Measurements from ENCODE around the gene ATF7IP. TPM values are rescaled to one million over a fixed set of nuclear protein-coding genes. Genes with fewer than 3 reads are reported as not detected.

ATF7IP gene
- polyA plus RNA-seq, 3 donors from 2014 or later, result 47.9 to 114 (median 84.9) TPM

DNA sequence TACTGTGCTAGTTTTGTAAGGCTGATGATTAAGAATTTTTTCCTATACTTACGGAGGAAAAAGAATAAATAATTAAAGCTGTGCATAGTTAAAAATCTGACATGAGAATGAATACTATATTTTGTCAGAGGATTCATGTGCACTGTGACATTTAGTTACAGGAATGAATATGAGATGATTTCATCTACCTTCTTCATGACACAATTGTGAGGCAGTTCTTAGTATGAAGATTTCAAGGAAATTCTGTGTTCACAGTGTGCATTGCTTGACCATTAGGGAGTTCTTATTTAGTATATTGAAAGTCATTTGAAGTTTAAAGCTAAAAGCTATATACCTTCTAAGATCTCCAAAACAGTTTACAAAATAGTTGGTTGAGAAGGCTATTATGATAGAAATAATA, 70.1 kb downstream of the ATF7IP start:
- H3K27ac Mint-ChIP-seq, result peak overlapping the region in 2 of 6 donors; percentile 12 to 15
- no peak overlapping the region for H3K4me3 Mint-ChIP-seq
- no peaks in the 10 kb centered on the region for H3K9me3 Mint-ChIP-seq
- H3K27me3 Mint-ChIP-seq (ENCODE audit: low read depth in 3 of 3), result no peaks in the 10 kb centered on the region
- DNase-seq, result no peak
- peaks cover 38 to 57% of the 10 kb centered on the region in 2 donors for H3K4me1 Mint-ChIP-seq
- peaks cover 13 to 26% (median 17%) of the 10 kb centered on the region in 3 donors for H3K36me3 Mint-ChIP-seq

DNA sequence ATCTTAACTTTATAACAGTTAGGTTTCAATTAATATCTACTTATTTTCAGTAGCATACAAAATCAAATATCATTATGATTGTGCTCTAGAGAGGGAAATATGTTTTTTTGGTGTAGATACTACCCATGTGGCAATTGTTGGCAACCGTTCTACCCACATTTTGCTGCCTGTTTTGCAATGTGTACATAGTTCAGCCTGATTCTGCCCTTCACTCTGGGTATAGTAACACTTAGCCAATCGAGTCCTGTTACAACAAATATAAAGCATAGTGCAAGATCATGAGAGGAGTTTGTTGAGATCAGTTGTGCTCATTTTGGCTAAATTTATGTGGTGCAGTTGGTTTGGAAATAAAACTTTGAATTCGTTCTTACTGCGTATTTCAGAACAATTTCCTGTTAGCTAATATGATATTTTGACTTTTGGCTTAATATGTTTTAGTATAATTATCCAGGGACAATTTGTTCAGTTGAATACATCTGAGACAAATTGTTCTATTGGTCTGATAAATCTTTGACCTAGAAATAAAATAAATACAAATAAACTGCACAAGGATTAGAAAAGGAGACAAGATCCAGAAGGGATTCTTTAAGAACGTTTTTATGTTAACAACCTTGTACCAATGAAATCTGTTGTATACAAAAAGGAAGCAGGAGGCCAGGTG, 76.9 kb downstream of the ATF7IP start:
- Mint-ChIP-seq H3K27me3 (ENCODE audit: low read depth in 3 of 3) (no peaks in the 10 kb centered on the region), H3K9me3 (no peaks in the 10 kb centered on the region), H3K36me3 (peaks cover 21 to 37% (median 23%) of the 10 kb centered on the region in 3 donors), H3K27ac (peak overlapping the region in 5 of 6 donors; percentile 11 to 77 (median 63)), H3K4me1 (peaks cover 12 to 36% of the 10 kb centered on the region in 2 donors), H3K4me3 (no peak overlapping the region)
- no peak for DNase-seq

- H3K4me1 Mint-ChIP-seq, result peaks cover 15 to 48% of the 10 kb centered on the region in 2 donors
- no peak for DNase-seq
- H3K9me3 Mint-ChIP-seq, result no peaks in the 10 kb centered on the region
- H3K36me3 Mint-ChIP-seq, result peaks cover 27 to 41% (median 32%) of the 10 kb centered on the region in 3 donors
- H3K27ac Mint-ChIP-seq, result peak overlapping the region in 5 of 6 donors; percentile 12 to 61 (median 46)
- H3K27me3 Mint-ChIP-seq (ENCODE audit: low read depth in 3 of 3), result no peaks in the 10 kb centered on the region
- H3K4me3 Mint-ChIP-seq, result no peak overlapping the region
These were observed 78.0 kb downstream of the ATF7IP start for GRCh38 chr12:14443531-14443930.

DNA sequence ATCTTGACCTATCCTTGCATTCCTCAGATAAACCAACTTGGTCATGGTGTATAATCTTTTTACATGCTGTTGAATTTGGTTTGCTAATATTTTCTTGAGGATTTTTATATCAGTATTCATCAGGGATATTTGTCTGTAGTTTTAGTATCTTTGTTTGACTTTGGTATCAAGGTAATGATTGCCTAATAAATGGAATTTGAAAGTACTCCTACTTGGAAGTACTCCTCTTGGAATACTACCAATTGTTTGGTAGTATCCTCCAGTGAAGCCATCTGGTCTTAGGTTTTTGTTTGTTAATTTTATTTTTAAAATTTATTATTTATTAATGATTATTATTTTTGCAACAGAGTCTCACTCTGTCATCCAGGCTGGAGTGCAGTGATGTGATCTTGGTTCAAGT, 85.0 kb downstream of the ATF7IP start:
- Mint-ChIP-seq H3K9me3 (no peaks in the 10 kb centered on the region), H3K4me3 (no peak overlapping the region), H3K27ac (peak overlapping the region in 3 of 6 donors; percentile 2 to 45 (median 23)), H3K4me1 (peaks cover 54 to 78% of the 10 kb centered on the region in 2 donors), H3K27me3 (ENCODE audit: low read depth in 3 of 3) (peaks cover 0 to 2% (median 0%) of the 10 kb centered on the region in 3 donors), H3K36me3 (peaks cover 12 to 43% (median 38%) of the 10 kb centered on the region in 3 donors)
- no peak for DNase-seq

GRCh38 chr12:14452336-14452735, 86.9 kb downstream of the ATF7IP start:
- Mint-ChIP-seq H3K4me3 (peak overlapping the region; percentile 27 to 72 (median 33)), H3K27me3 (ENCODE audit: low read depth in 3 of 3) (peaks cover 0 to 2% (median 0%) of the 10 kb centered on the region in 3 donors), H3K36me3 (peaks cover 12 to 47% (median 45%) of the 10 kb centered on the region in 3 donors), H3K27ac (peak overlapping the region; percentile 53 to 84 (median 76)), H3K9me3 (no peaks in the 10 kb centered on the region), H3K4me1 (peaks cover 55 to 86% of the 10 kb centered on the region in 2 donors)
- DNase-seq, result no peak

GRCh38 chr12:14452865-14453264, 87.4 kb downstream of the ATF7IP start:
- peaks cover 8 to 43% (median 40%) of the 10 kb centered on the region in 3 donors for H3K36me3 Mint-ChIP-seq
- H3K27ac Mint-ChIP-seq, result peak overlapping the region; percentile 53 to 89 (median 76)
- H3K4me3 Mint-ChIP-seq, result peak overlapping the region in 4 of 5 donors; percentile 0 to 43 (median 18)
- peaks cover 53 to 81% of the 10 kb centered on the region in 2 donors for H3K4me1 Mint-ChIP-seq
- DNase-seq, result no peak
- peaks cover 0 to 2% (median 0%) of the 10 kb centered on the region in 3 donors for H3K27me3 Mint-ChIP-seq (ENCODE audit: low read depth in 3 of 3)
- H3K9me3 Mint-ChIP-seq, result no peaks in the 10 kb centered on the region

DNA sequence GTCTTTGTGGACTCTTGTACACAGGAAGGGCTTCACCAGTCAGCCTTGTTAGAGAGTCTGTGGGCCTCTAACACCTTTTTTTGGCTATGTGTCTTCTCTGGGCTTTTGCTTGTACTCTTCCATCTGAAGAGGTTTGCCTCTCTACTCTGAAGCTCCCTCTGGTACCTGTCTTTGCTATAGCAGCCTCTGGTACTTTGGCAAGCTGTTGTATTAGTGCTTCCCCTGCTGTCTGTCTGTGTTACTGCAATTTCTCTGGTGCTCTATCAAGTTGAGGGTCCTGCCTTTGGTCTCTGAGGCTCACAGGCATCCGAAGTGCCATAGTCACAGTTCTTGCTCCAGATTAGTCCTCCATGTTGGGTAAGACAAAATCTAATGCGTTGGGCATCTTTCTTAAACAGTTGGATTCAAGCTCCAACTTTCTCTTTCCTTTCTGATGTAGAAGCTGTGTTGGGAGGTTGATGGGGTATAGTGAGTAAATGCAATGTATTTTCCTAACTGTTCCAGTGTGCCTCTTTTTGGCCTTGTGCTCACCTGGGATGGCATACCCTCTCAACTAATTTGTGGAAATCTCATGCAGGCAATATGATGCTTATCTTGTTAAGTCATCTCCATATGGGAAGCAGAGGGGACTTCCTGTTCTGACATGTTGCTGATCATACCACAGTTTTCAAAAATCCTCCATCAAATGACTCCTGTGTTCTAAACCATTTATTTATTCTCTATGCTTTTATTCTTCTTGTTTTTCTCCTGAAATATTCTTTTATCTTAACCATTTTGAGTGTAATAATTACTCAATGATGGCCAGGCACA, 88.8 kb downstream of the ATF7IP start:
- H3K4me1 Mint-ChIP-seq, result peaks cover 48 to 67% of the 10 kb centered on the region in 2 donors
- no peaks in the 10 kb centered on the region for H3K9me3 Mint-ChIP-seq
- peaks cover 0 to 2% (median 0%) of the 10 kb centered on the region in 3 donors for H3K27me3 Mint-ChIP-seq (ENCODE audit: low read depth in 3 of 3)

GRCh38 chr12:14460212-14460841, 94.8 kb downstream of the ATF7IP start:
- H3K27me3 Mint-ChIP-seq (ENCODE audit: low read depth in 3 of 3), result peaks cover 0 to 2% (median 2%) of the 10 kb centered on the region in 3 donors
- no peaks in the 10 kb centered on the region for H3K9me3 Mint-ChIP-seq
- peaks cover 12 to 49% of the 10 kb centered on the region in 2 donors for H3K4me1 Mint-ChIP-seq
- H3K27ac Mint-ChIP-seq, result peak overlapping the region in 3 of 6 donors; percentile 21 to 60 (median 28)
- H3K4me3 Mint-ChIP-seq, result no peak overlapping the region
- H3K36me3 Mint-ChIP-seq, result peaks cover 11 to 27% (median 22%) of the 10 kb centered on the region in 3 donors
- no peak for DNase-seq

More for the DNA sequence above, 88.8 kb downstream of the ATF7IP start:
- peaks cover 8 to 40% (median 28%) of the 10 kb centered on the region in 3 donors for H3K36me3 Mint-ChIP-seq
- peak overlapping the region; percentile 64 to 89 (median 76) for H3K27ac Mint-ChIP-seq
- DNase-seq, result peak; percentile 24 to 45 (median 37)
- peak overlapping the region in 4 of 5 donors; percentile 27 to 43 (median 38) for H3K4me3 Mint-ChIP-seq

GRCh38 chr12:14471497-14471896, 106.0 kb downstream of the ATF7IP start:
- H3K4me1 Mint-ChIP-seq, result peaks cover 11 to 33% of the 10 kb centered on the region in 2 donors
- no peak for DNase-seq
- peaks cover 54 to 60% (median 58%) of the 10 kb centered on the region in 3 donors for H3K36me3 Mint-ChIP-seq
- no peak overlapping the region for H3K4me3 Mint-ChIP-seq
- peaks cover 6 to 31% (median 20%) of the 10 kb centered on the region in 6 donors for H3K9me3 Mint-ChIP-seq
- H3K27me3 Mint-ChIP-seq (ENCODE audit: low read depth in 3 of 3), result peaks cover 0 to 4% (median 2%) of the 10 kb centered on the region in 3 donors
- peak overlapping the region in 4 of 6 donors; percentile 21 to 65 (median 50) for H3K27ac Mint-ChIP-seq

GRCh38 chr12:14473707-14474287, 108.3 kb downstream of the ATF7IP start:
- H3K4me3 Mint-ChIP-seq, result no peak overlapping the region
- no peak overlapping the region for H3K27ac Mint-ChIP-seq
- H3K4me1 Mint-ChIP-seq, result peaks cover 13 to 41% of the 10 kb centered on the region in 2 donors
- H3K9me3 Mint-ChIP-seq, result peaks cover 6 to 31% (median 20%) of the 10 kb centered on the region in 6 donors
- peak; percentile 1 to 23 (median 13) for DNase-seq
- H3K36me3 Mint-ChIP-seq, result peaks cover 54 to 72% (median 67%) of the 10 kb centered on the region in 3 donors
- peaks cover 0 to 4% (median 2%) of the 10 kb centered on the region in 3 donors for H3K27me3 Mint-ChIP-seq (ENCODE audit: low read depth in 3 of 3)

GRCh38 chr12:14479004-14479403, 113.5 kb downstream of the ATF7IP start:
- peak overlapping the region in 1 of 6 donors; percentile 44 for H3K27ac Mint-ChIP-seq
- DNase-seq, result no peak
- no peak overlapping the region for H3K4me3 Mint-ChIP-seq
- H3K4me1 Mint-ChIP-seq, result peaks cover 2 to 38% of the 10 kb centered on the region in 2 donors
- peaks cover 46 to 60% (median 56%) of the 10 kb centered on the region in 3 donors for H3K36me3 Mint-ChIP-seq
- H3K9me3 Mint-ChIP-seq, result peaks cover 4 to 12% (median 7%) of the 10 kb centered on the region in 6 donors
- H3K27me3 Mint-ChIP-seq (ENCODE audit: low read depth in 3 of 3), result peaks cover 0 to 8% (median 0%) of the 10 kb centered on the region in 3 donors

DNA sequence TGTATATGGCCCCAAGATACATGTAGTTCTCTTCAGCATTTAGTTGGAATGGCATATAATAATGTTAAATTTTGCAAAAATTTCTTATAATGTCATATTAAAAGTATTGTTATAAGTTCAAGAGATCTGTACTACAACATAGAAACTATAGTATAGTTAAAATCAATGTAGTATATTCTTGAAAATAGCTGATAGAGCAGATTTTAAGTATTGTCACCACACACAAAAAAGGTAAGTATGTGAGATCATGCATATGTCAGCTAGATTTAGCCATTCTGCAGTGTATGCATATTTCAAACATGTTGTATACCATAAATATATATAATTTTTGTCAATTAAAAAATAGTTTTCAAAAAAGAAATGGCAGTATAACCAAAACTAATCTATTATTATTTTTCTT, 115.7 kb downstream of the ATF7IP start:
- H3K27me3 Mint-ChIP-seq (ENCODE audit: low read depth in 3 of 3), result peaks cover 0 to 4% (median 0%) of the 10 kb centered on the region in 3 donors
- DNase-seq, result no peak
- H3K4me3 Mint-ChIP-seq, result no peak overlapping the region
- H3K36me3 Mint-ChIP-seq, result peaks cover 38 to 60% (median 39%) of the 10 kb centered on the region in 3 donors
- no peak overlapping the region for H3K27ac Mint-ChIP-seq
- peaks cover 2 to 38% of the 10 kb centered on the region in 2 donors for H3K4me1 Mint-ChIP-seq
- H3K9me3 Mint-ChIP-seq, result no peaks in the 10 kb centered on the region

- Mint-ChIP-seq H3K4me3 (no peak overlapping the region), H3K27ac (no peak overlapping the region), H3K9me3 (no peaks in the 10 kb centered on the region), H3K4me1 (peaks cover 2 to 33% of the 10 kb centered on the region in 2 donors), H3K27me3 (ENCODE audit: low read depth in 3 of 3) (peaks cover 0 to 4% (median 0%) of the 10 kb centered on the region in 3 donors), H3K36me3 (peaks cover 32 to 61% (median 42%) of the 10 kb centered on the region in 3 donors)
- DNase-seq, result no peak
These were observed 116.9 kb downstream of the ATF7IP start for GRCh38 chr12:14482361-14482760.
